CD4-positive, alpha-beta memory T cell (primary cell): Measurements from ENCODE around the gene NRXN3. TPM values are rescaled to one million over a fixed set of nuclear protein-coding genes. Genes with fewer than 3 reads are reported as not detected.
"Not testable (repeated sequence)": the region's sequence is repeated elsewhere in the genome, so short reads cannot be mapped to it uniquely, and the experiment has no call there.

Experiments
- CTCF ChIA-PET: fragments of 350-600 bp; sonication (Branson Sonifier 250); formaldehyde crosslinking; loops from one replicate; lab custom pipeline; 2021; ENCODE audit warnings: inconsistent platforms; ENCODE audit not compliant: partially characterized antibody; lab: Charles Lee
- POLR2A ChIA-PET: fragments of 350-600 bp; sonication (Branson Sonifier 250); formaldehyde crosslinking; loops from one replicate; lab custom pipeline; 2021; ENCODE audit not compliant: partially characterized antibody; lab: Charles Lee
- DNase-seq, 5 donors: peaks; one replicate each; pipeline versions ENCODE4 v3.0.0 to v3.0.0-alpha.2; 2020 to 2022; ENCODE audit warnings: mixed read lengths in 1 of 5
- H3K27ac ChIP-seq: one replicate; pipeline ENCODE4 v1.7.0; 2013; ENCODE audit warnings: low read depth, low read length
- H3K27me3 ChIP-seq: 2 replicates; pipeline ENCODE4 v1.7.0; 2013; ENCODE audit warnings: mild to moderate bottlenecking, low read length, moderate library complexity; ENCODE audit not compliant: insufficient read depth
- H3K36me3 ChIP-seq: 2 replicates; pipeline ENCODE4 v1.7.0; 2013; ENCODE audit warnings: mild to moderate bottlenecking, low read length, moderate library complexity; ENCODE audit not compliant: insufficient read depth
- H3K4me1 ChIP-seq: 2 replicates; pipeline ENCODE4 v1.7.0; 2013; ENCODE audit warnings: mild to moderate bottlenecking, low read length, moderate library complexity; ENCODE audit not compliant: insufficient read depth
- H3K4me3 ChIP-seq, 2 donors: one replicate each; pipeline ENCODE4 v1.7.0; 2013; ENCODE audit warnings: low read length in 2 of 2, mild to moderate bottlenecking in 1 of 2
- H3K9me3 ChIP-seq, 2 donors: one replicate each; pipeline ENCODE4 v1.7.0; 2013; ENCODE audit warnings: low read length in 2 of 2, control low read depth in 1 of 2; ENCODE audit not compliant: control insufficient read depth in 1 of 2
- H3K27ac Mint-ChIP-seq, 7 donors: one replicate each; pipeline ENCODE4 v1.8.0; 2020 to 2021; ENCODE audit warnings: mixed read lengths in 7 of 7, mild to moderate bottlenecking in 6 of 7, inconsistent platforms in 3 of 7, moderate library complexity in 3 of 7
- H3K27me3 Mint-ChIP-seq, 2 donors: one replicate each; pipeline ENCODE4 v1.8.0; 2020 to 2021; ENCODE audit warnings: mixed read lengths in 2 of 2
- H3K36me3 Mint-ChIP-seq, 2 donors: one replicate each; pipeline ENCODE4 v1.8.0; 2020 to 2021; ENCODE audit warnings: mixed read lengths in 2 of 2, inconsistent platforms in 1 of 2, mild to moderate bottlenecking in 1 of 2
- H3K4me1 Mint-ChIP-seq, 4 donors: one replicate each; pipeline ENCODE4 v1.8.0; 2020 to 2021; ENCODE audit warnings: mixed read lengths in 4 of 4, mild to moderate bottlenecking in 1 of 4
- H3K4me3 Mint-ChIP-seq, 8 donors: one replicate each; pipeline ENCODE4 v1.8.0; 2020 to 2021; ENCODE audit warnings: mixed read lengths in 8 of 8, mild to moderate bottlenecking in 7 of 8, moderate library complexity in 6 of 8, inconsistent platforms in 3 of 8
- H3K9me3 Mint-ChIP-seq, 8 donors: one replicate each; pipeline ENCODE4 v1.8.0; 2020 to 2021; ENCODE audit warnings: mixed read lengths in 8 of 8, mild to moderate bottlenecking in 5 of 8, inconsistent platforms in 3 of 8, moderate library complexity in 1 of 8
- intact Hi-C: fragments of 100-400 bp; cut with micrococcal nuclease; formaldehyde crosslinking; loops from one replicate; pipeline ENCODE4 v1.15.1; 2023
- polyA plus RNA-seq, 2 donors: library from polyadenylated mRNA; unstranded; fragments of 300-500 nt; fragmentation: Illumina TruSeq; gene quantifications; one replicate each; pipeline ENCODE4 v1.2.3, GENCODE V29; 2021
- total RNA-seq, 2 experiments: library from RNA; stranded (reverse); gene quantifications; one replicate each; pipeline ENCODE4 v1.2.3, GENCODE V29; 2021

The NRXN3 gene
- total and polyA plus RNA-seq, 4 experiments from 2014 or later, result not detected

- Mint-ChIP-seq H3K27ac (no peak overlapping the region), H3K36me3 (no peaks in the 10 kb centered on the region), H3K9me3 (peaks cover 0 to 3% (median 0%) of the 10 kb centered on the region in 8 donors), H3K27me3 (peaks cover 5 to 8% of the 10 kb centered on the region in 2 donors), H3K4me3 (no peak overlapping the region), H3K4me1 (no peaks in the 10 kb centered on the region)
- Histone ChIP-seq H3K27me3 (peaks cover 3% of the 10 kb centered on the region), H3K4me1 (no peaks in the 10 kb centered on the region), H3K36me3 (no peaks in the 10 kb centered on the region), H3K4me3 (no peak overlapping the region), H3K27ac (no peak overlapping the region), H3K9me3 (no peaks in the 10 kb centered on the region)
- intact Hi-C loops, result no loop called here
- ChIA-PET POLR2A (no interaction called here), CTCF (interaction anchor here (1.6 kb wide), 1 partner anchor 12 kb away, joined by 5 read pairs; no protein-coding TSS in a partner anchor)
- no peak for DNase-seq
These were observed 839.1 kb downstream of the NRXN3 start for GRCh38 chr14:79009286-79009685.

GRCh38 chr14:79011091-79011919 lies 841.1 kb downstream of the NRXN3 start:
- DNase-seq, result no peak
- Histone ChIP-seq H3K4me3 (no peak overlapping the region), H3K27me3 (peaks cover 3% of the 10 kb centered on the region), H3K9me3 (no peaks in the 10 kb centered on the region), H3K4me1 (no peaks in the 10 kb centered on the region), H3K36me3 (no peaks in the 10 kb centered on the region), H3K27ac (no peak overlapping the region)
- ChIA-PET POLR2A (no interaction called here), CTCF (no interaction called here)
- H3K4me3 Mint-ChIP-seq, result no peak overlapping the region
- intact Hi-C loops, result no loop called here
- no peaks in the 10 kb centered on the region for H3K4me1 Mint-ChIP-seq
- peaks cover 1 to 3% of the 10 kb centered on the region in 2 donors for H3K27me3 Mint-ChIP-seq
- no peak overlapping the region for H3K27ac Mint-ChIP-seq
- H3K9me3 Mint-ChIP-seq, result peaks cover 0 to 3% (median 0%) of the 10 kb centered on the region in 8 donors
- H3K36me3 Mint-ChIP-seq, result no peaks in the 10 kb centered on the region

GRCh38 chr14:79011920-79012204 lies 841.7 kb downstream of the NRXN3 start:
- H3K4me3 Mint-ChIP-seq, result no peak overlapping the region
- H3K36me3 Mint-ChIP-seq, result no peaks in the 10 kb centered on the region
- no peak overlapping the region for H3K27ac ChIP-seq
- no peaks in the 10 kb centered on the region for H3K4me1 Mint-ChIP-seq
- ChIA-PET POLR2A (no interaction called here), CTCF (interaction anchor here (1.6 kb wide), 1 partner anchor 11 kb away, joined by 3 read pairs; no protein-coding TSS in a partner anchor)
- no peaks in the 10 kb centered on the region for H3K9me3 ChIP-seq
- H3K27ac Mint-ChIP-seq, result no peak overlapping the region
- H3K36me3 ChIP-seq, result no peaks in the 10 kb centered on the region
- H3K9me3 Mint-ChIP-seq, result peaks cover 0 to 3% (median 0%) of the 10 kb centered on the region in 8 donors
- no peak for DNase-seq
- peaks cover 1 to 3% of the 10 kb centered on the region in 2 donors for H3K27me3 Mint-ChIP-seq
- no peaks in the 10 kb centered on the region for H3K4me1 ChIP-seq
- no peak overlapping the region for H3K4me3 ChIP-seq
- peaks cover under 1% of the 10 kb centered on the region for H3K27me3 ChIP-seq
- intact Hi-C loops, result no loop called here

GRCh38 chr14:79016828-79017505 lies 846.8 kb downstream of the NRXN3 start:
- intact Hi-C loops, result no loop called here
- H3K27ac Mint-ChIP-seq, result no peak overlapping the region
- no peaks in the 10 kb centered on the region for H3K27me3 ChIP-seq
- no peak overlapping the region for H3K27ac ChIP-seq
- ChIA-PET POLR2A (no interaction called here), CTCF (no interaction called here)
- no peak overlapping the region for H3K4me3 ChIP-seq
- no peaks in the 10 kb centered on the region for H3K4me1 ChIP-seq
- H3K4me1 Mint-ChIP-seq, result no peaks in the 10 kb centered on the region
- no peaks in the 10 kb centered on the region for H3K36me3 Mint-ChIP-seq
- no peaks in the 10 kb centered on the region for H3K27me3 Mint-ChIP-seq
- no peaks in the 10 kb centered on the region for H3K36me3 ChIP-seq
- peaks cover 0 to 6% (median 0%) of the 10 kb centered on the region in 8 donors for H3K9me3 Mint-ChIP-seq
- DNase-seq, result no peak
- no peaks in the 10 kb centered on the region for H3K9me3 ChIP-seq
- H3K4me3 Mint-ChIP-seq, result no peak overlapping the region

- no peak for DNase-seq
- no peak overlapping the region for H3K27ac ChIP-seq
- ChIA-PET CTCF (no interaction called here), POLR2A (no interaction called here)
- no peaks in the 10 kb centered on the region for H3K36me3 ChIP-seq
- H3K27me3 ChIP-seq, result no peaks in the 10 kb centered on the region
- Mint-ChIP-seq H3K36me3 (no peaks in the 10 kb centered on the region), H3K27ac (no peak overlapping the region), H3K4me1 (no peaks in the 10 kb centered on the region), H3K27me3 (no peaks in the 10 kb centered on the region), H3K4me3 (no peak overlapping the region), H3K9me3 (peaks cover 0 to 6% (median 0%) of the 10 kb centered on the region in 8 donors)
- H3K9me3 ChIP-seq, result no peaks in the 10 kb centered on the region
- intact Hi-C loops, result no loop called here
- H3K4me3 ChIP-seq, result no peak overlapping the region
- no peaks in the 10 kb centered on the region for H3K4me1 ChIP-seq
These were observed 847.4 kb downstream of the NRXN3 start for GRCh38 chr14:79017561-79017960.

GRCh38 chr14:79018836-79019235 lies 848.7 kb downstream of the NRXN3 start:
- H3K4me3 Mint-ChIP-seq, result no peak overlapping the region
- Histone ChIP-seq H3K4me1 (no peaks in the 10 kb centered on the region), H3K9me3 (no peaks in the 10 kb centered on the region), H3K27ac (no peak overlapping the region), H3K36me3 (no peaks in the 10 kb centered on the region), H3K27me3 (no peaks in the 10 kb centered on the region), H3K4me3 (no peak overlapping the region)
- peaks cover 0 to 6% (median 0%) of the 10 kb centered on the region in 8 donors for H3K9me3 Mint-ChIP-seq
- ChIA-PET CTCF (no interaction called here), POLR2A (no interaction called here)
- no peak overlapping the region for H3K27ac Mint-ChIP-seq
- intact Hi-C loops, result no loop called here
- H3K4me1 Mint-ChIP-seq, result no peaks in the 10 kb centered on the region
- DNase-seq, result no peak
- H3K36me3 Mint-ChIP-seq, result no peaks in the 10 kb centered on the region
- no peaks in the 10 kb centered on the region for H3K27me3 Mint-ChIP-seq

GRCh38 chr14:79019898-79020297 lies 849.7 kb downstream of the NRXN3 start:
- H3K27ac Mint-ChIP-seq, result not testable (repeated sequence)

More at GRCh38 chr14:79019898-79020297, 849.7 kb downstream of the NRXN3 start:
- H3K9me3 Mint-ChIP-seq, H3K27me3 Mint-ChIP-seq, intact Hi-C loops, H3K4me3 ChIP-seq, CTCF ChIA-PET, H3K27me3 ChIP-seq, H3K36me3 ChIP-seq, H3K27ac ChIP-seq, POLR2A ChIA-PET, H3K4me1 Mint-ChIP-seq, H3K4me1 ChIP-seq, DNase-seq, H3K9me3 ChIP-seq, H3K36me3 Mint-ChIP-seq, H3K4me3 Mint-ChIP-seq: not testable (repeated sequence)
